Stimulated activated CD4-positive, alpha-beta T cell treated with anti-CD3 and anti-CD28 coated beads, Interleukin-15, amount 100 ng/mL, for 24 hours (primary cell): ENCODE measurements around the gene ZNF268.
"Not testable (repeated sequence)": the region's sequence is repeated elsewhere in the genome, so short reads cannot be mapped to it uniquely, and the experiment has no call there.

Experiments
- DNase-seq: peaks from one replicate; pipeline ENCODE4 v3.0.0-alpha.2; 2020

The ZNF268 gene

DNA sequence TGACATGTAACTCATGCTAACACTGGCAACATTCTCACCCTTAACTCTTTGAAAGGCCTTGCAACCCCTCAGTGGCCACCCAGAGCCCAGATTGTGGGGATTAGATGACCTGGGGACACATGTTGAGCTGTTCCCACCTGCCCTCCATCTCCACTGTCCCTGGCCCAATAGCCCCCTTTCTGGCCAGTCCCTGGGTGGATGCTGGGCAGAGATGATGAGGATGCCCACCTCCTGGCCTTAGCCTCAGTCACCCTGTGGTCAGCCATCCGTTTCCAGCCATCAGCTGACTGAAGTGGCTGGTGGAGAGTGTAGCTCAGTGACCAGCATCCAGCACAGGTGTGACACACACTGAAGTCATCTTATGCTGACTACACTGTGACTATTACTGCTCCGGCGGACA is 49.7 kb downstream of the ZNF268 start:
- DNase-seq = no peak

DNA sequence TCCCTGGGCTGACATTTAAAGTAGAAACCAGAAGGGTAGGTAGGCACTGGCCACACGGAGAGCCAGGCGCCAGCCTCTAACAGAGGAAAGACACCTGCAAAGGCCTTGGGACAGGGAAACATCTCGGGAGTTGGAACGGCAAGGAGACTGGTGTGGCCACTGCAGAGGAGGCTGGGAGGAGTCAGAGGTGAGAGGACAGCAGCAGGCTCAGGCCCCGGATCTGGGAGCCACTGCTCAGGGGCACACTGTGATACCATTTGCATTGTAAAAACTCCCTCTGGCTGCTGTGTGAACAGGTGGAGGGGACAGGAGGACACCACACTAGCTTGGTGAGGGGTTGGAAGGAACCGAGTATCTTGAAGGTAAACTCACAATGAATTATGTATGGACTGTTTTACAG is 51.7 kb downstream of the ZNF268 start:
- no peak for DNase-seq

- DNase-seq = no peak
Measured at GRCh38 chr12:133233993-133234564, 52.8 kb downstream of the ZNF268 start.

DNA sequence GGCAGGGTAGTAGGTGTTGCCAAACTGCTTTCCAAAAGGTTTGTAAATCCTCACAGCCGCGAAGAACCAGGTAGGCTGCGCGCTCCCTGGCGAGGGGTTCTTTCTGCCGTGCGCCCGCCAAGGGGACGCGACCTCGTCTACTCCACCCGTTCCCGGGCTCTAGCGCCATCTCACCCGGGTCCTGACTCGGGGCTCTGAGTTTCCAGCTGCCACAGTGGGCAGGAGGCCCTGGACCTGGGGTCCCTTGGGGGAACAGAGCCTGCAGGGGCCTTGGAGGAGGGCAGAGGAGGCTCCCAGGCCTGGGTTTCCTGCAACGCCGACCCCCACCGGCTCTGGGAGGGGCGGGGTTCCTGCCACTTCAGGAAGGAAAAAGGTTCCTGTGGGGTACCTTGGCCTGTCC is 53.7 kb downstream of the ZNF268 start:
- DNase-seq = no peak

DNA sequence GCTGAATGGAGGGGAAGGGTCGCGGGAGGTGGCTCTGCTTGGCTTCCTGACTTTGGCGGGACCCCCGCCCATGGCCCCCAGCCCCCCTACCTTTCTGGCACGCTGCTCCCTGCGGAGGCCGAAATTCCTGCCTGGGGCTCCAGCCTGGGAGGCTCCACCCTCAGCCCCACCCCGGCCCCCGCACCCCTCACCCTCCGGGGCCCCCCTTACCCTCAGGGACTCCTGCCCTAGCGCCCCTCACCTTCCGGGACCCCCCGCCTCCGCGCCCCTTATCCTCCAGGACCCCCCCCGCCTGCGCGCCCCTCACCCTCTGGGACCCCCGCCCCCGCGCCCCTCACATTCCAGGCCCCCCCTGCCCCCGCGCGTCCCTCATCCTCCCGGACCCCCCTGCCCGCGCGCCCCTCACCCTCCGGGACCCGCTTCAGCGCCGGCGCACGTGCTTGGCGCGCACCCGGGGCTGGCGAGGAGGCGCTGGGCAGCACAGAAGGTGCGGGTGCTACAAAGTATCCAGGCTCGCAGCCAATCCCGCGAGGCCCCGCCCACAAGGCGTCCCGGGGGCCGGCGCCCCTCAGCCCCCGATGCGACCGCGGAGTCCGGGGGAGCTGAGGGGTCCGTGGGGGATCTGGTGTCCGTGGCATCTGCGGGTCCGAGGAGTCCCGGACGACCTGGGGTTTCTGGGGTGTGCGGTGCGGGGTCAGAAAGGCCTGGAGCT is 54.3 kb downstream of the ZNF268 start, which contains the start of gene ANHX:
TSS of gene ANHX (minus strand) at position 477 of the 712 bp plus-strand sequence. CDS start 1,521 bp downstream, outside the sequence.
- no peak for DNase-seq

- no peak for DNase-seq
Measured at GRCh38 chr12:133236144-133236543, 54.8 kb downstream of the ZNF268 start.

DNA sequence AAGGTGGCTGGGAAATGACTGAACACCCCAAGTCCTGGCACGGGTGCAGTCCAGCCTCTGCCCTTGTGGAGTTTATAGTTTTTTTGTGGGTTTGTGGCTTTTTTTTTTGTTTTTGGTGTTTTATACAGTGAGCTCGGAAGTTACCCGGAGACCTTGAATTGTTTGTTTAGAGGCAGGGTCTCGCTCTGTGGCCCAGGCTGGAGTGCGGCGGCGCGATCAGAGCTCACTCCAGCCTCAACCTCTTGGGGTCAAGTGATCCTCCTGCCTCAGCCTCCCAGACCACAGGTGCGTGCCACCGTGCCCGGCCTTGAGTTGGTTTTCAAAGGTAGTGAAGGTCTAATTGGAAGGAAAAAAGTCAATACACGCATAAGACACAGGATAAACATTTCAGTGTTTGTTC is 55.3 kb downstream of the ZNF268 start:
- no peak for DNase-seq

GRCh38 chr12:133251732-133252131 is 70.4 kb downstream of the ZNF268 start:
- DNase-seq = no peak

DNA sequence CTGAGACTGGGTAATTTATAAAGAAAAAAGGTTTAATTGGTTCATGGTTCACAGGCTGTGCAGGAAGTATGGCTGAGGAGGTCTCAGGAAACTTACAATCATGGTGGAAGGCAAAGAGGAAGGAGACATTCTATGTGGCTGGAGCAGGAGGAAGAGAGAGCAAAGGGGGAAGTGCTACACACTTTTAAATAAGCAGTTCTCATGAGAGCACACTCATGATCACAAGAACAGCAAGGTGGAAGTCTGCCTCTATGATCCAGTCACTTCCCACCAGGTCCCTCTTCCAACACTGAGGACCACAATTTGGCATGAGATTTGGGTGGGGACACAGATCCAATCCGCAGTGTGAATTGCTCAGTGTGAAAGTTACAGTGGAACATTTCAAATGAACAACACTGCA is 74.5 kb downstream of the ZNF268 start:
- not testable (repeated sequence) for DNase-seq

DNA sequence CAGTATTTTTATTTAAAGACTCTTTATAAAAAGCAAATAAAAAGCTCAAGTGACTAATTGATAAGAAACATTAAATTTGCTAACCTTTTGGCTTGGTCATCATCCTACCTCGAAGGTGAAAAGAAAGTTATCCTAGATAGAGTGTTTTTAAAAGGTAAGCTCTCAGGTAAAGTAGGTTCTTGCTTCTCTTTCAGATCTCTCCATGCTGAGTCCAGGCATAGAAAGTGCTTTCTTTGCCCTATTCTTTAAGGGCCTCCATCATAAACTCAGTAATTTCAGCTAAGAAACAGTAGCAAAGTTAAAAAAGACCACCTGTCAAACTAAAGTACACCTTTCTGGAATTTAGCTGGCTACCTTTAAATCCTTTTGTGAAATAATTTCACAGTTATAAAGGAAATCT is 75.0 kb downstream of the ZNF268 start:
- DNase-seq = no peak

GRCh38 chr12:133264173-133264572 is 82.9 kb downstream of the ZNF268 start:
- DNase-seq = no peak
